Occipital lobe (tissue), 2 donors: Measurements from ENCODE around the gene MIEF1. TPM values are rescaled to one million over a fixed set of nuclear protein-coding genes. Genes with fewer than 3 reads are reported as not detected.

ENCODE experiments used
- DNase-seq: peaks from one replicate; lab custom pipeline; 2025; lab: John Stamatoyannopoulos, UW
- total RNA-seq: library from RNA; depleted of rRNA; stranded (reverse); fragments of >200 nt; gene quantifications from one replicate; pipeline ENCODE4 v1.2.3, GENCODE V29; 2014

Gene MIEF1
- total RNA-seq, 1 donor from 2014 or later = 16.1 TPM

GRCh38 chr22:39556970-39557841 lies 55.1 kb downstream of the MIEF1 start:
- DNase-seq = peak; percentile 35

GRCh38 chr22:39558254-39558727 lies 56.2 kb downstream of the MIEF1 start:
- no peak for DNase-seq

GRCh38 chr22:39558950-39559349 lies 56.9 kb downstream of the MIEF1 start:
- DNase-seq = no peak

GRCh38 chr22:39559456-39560105 lies 57.5 kb downstream of the MIEF1 start:
- no peak for DNase-seq

GRCh38 chr22:39560127-39560526 lies 58.0 kb downstream of the MIEF1 start:
- no peak for DNase-seq

- DNase-seq = no peak
Measured at GRCh38 chr22:39562839-39563489, 60.9 kb downstream of the MIEF1 start.

- no peak for DNase-seq
Measured at GRCh38 chr22:39563571-39564428, 61.7 kb downstream of the MIEF1 start.

GRCh38 chr22:39565414-39565944 lies 63.4 kb downstream of the MIEF1 start:
- DNase-seq = no peak

- no peak for DNase-seq
Measured at GRCh38 chr22:39567135-39567946, 65.3 kb downstream of the MIEF1 start.

Other genes starting within 250 kb of the MIEF1 start
- 1,406 TPM for gene RPL3, start 182.7 kb upstream of the MIEF1 start, total RNA-seq
- 63.9 TPM for gene SYNGR1, start 152.3 kb upstream of the MIEF1 start, total RNA-seq
- 15.4 TPM for gene TAB1, start 102.5 kb upstream of the MIEF1 start, total RNA-seq
- gene MGAT3, start 45.3 kb upstream of the MIEF1 start, total RNA-seq = 24.8 TPM
- 90.3 TPM for gene ATF4, start 18.3 kb downstream of the MIEF1 start, total RNA-seq
- gene RPS19BP1, start 30.5 kb downstream of the MIEF1 start, total RNA-seq = 18.9 TPM
- 6.7 TPM for gene CACNA1I, start 68.5 kb downstream of the MIEF1 start, total RNA-seq